ENCODE data around the gene NFATC1.

Gene NFATC1

DNA sequence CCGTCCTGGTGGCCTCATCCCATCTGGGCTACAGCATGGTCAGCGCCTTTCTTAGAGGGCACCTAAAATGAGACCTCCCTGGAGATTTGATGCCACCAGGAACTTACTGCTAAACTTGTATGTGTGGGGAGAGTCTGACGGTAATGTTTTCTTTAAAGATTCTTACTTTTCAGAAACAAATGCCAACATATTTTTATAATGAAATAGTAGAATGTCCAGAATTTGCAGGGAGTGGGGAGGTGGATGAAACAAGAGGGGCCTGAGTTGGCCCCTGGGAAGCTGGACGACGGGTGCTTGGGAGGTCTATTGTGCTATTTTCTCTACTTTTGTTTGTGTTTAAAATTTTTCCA lies 165.1 kb downstream of the NFATC1 start:
- DNase-seq = no peak

DNA sequence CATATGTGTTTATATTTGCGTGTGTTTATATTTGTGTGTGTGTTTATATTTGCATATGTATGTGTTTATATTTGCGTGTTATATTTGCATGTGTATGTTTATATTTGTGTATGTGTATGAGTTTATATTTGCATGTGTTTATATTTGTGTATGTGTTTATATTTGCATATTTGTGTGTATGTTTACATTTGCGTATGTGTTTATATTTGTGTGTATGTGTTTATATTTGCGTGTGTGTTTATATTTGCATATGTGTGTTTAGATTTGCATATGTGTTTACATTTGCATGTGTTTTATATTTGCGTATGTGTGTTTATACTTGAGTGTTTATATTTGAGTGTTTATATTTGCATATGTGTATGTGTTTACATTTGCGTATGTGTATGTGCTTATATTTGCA lies 168.2 kb downstream of the NFATC1 start:
- no peak for DNase-seq

DNA sequence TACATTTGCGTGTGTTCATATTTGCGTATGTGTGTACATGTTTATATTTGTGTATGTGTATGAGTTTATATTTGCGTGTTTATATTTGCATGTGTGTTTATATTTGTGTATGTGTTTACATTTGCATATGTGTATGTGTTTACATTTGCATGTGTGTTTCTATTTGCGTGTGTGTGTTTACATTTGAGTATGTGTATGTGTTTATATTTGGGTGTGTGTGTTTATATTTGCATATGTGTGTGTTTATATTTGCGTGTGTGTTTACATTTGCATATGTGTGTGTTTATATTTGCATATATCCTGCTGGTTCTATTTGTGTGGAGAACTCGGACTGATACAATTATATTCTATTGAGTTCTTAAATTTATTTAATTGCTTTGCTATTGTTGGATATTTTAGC lies 168.7 kb downstream of the NFATC1 start:
- DNase-seq = no peak

- no peak for DNase-seq
These were observed 171.2 kb downstream of the NFATC1 start for GRCh38 chr18:79566771-79567431.

- peak; percentile 11 for DNase-seq
These were observed 171.9 kb downstream of the NFATC1 start for GRCh38 chr18:79567481-79568147.

GRCh38 chr18:79568543-79569205 lies 172.9 kb downstream of the NFATC1 start:
- DNase-seq = no peak

DNA sequence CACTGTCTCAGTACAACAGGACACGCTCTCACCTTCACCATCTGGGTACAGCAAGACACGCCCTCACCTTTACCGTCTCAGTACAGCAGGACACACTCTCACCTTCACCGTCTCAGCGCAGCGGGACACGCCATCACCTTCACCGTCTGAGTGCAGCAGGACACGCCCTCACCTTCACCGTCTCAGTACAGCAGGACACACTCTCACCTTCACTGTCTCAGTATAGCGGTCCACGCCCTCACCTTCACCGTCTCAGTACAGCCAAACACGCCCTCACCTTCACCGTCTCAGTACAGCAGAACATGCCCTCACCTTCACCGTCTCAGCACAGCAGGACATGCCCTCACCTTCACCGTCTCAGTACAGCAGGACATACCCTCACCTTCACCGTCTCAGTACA lies 174.0 kb downstream of the NFATC1 start:
- DNase-seq = no peak

- DNase-seq = no peak
These were observed 174.8 kb downstream of the NFATC1 start for GRCh38 chr18:79570266-79571201.

DNA sequence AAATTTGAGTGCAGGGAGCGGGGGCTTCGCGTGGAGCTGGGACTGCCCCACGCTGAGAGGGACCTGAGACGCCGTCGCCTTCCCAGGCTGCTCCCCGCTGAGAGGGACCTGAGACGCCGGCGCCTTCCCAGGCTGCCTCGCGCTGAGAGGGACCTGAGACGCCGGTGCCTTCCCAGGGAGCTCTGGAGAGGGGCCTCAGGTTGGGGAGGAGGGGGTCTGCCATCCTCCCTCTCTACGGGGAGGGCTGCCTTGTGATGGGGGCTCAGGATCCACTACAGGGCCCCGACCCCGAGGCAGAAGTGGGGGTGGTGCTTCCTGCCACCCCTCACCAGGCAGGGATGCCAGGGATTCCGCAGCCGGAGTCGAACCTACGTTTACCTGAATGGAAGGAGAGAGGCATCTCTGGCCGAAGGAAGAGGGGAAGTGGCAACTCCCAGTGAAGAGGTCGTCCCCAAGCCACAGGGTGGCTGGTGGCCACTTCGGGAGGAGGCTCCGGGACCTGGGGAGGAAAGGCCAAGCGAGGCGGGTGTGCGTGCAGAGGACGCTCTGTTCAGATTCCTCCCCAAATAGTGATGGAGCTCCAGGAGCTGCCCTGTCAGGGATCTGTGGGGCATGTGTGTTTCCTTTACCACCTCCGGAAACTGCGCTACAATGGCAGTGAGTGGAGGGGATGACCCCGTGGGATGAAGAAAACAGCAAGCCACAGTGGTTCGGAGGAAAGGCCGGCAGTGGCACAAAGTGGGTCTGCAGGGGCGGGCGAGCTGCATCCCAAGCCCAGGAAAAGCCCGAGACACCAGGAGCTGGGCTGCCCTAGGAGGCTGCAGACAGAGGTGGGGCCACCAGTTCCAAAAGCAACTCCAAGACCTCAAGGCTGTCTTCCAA lies 175.7 kb downstream of the NFATC1 start:
- DNase-seq = no peak

GRCh38 chr18:79572093-79572780 lies 176.5 kb downstream of the NFATC1 start:
- DNase-seq = no peak

DNA sequence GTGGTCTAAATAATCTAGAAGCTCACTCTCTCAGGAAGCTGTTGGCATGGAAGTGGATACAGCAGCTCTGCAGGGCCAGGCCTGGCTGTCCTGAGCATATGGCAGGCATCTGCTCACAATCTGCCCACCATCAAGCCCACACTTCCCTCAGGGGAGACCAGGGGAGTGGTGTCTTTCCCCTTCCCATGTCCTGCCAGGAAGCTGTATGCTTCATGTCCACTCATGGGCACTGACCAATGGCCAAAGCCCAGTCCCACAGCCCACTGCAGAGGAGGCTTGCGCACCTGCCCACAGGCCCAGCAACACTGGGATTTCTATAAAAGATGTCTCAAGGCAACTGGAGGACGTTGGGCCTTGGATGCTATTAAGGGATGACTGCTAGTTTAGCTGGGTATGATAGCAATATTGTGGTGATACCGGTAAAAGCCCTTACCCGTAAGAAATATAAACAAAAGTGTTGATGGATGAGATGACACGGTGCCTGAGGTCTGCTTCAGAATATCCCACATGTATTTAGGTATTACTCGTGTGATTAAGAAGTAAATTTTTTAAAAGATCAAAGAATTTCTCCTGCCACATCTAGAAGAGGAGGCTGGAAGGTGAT lies 177.2 kb downstream of the NFATC1 start:
- no peak for DNase-seq

- DNase-seq = no peak
These were observed 178.3 kb downstream of the NFATC1 start for GRCh38 chr18:79573921-79574491.

- DNase-seq = no peak
These were observed 179.3 kb downstream of the NFATC1 start for GRCh38 chr18:79574938-79575525.

DNA sequence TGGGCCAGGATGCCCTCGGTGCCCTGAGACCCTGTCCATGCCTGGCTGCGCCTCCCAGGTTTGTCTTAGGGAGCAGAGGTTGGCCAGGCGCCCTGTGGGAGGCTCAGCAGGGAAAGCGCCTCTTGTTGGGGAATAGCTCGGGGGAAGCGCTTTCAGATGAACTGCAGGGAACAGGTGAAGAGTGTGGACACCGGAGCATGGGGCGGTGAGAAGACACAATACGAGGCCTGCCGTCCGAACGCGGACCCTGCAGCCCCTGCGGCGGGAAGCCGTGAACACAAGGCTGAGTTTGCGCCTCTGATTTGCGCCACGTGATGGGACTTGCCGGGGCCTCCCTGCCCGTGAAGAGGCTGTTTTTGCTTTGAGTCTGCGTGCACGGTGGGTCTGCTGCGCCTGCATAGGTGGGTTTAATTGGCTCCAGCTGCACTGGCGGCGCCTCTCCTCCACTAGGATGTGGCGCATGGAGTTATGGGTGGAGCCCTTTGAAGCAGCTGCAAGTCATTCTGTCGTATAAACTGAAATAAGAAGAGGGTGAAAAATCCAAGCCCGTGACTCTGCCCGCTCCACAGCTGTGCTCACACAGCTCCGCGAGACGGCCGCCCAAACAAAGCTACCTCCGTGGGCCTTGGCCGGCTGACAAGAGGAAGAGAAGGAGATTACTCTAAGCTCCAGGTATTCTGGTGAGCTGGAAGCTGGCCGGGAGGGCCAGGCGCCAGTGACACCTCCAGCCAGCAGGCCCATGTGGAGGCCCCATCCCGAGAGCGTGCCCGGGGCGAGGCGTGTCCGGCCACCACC lies 180.4 kb downstream of the NFATC1 start:
- DNase-seq = peak; percentile 28

DNA sequence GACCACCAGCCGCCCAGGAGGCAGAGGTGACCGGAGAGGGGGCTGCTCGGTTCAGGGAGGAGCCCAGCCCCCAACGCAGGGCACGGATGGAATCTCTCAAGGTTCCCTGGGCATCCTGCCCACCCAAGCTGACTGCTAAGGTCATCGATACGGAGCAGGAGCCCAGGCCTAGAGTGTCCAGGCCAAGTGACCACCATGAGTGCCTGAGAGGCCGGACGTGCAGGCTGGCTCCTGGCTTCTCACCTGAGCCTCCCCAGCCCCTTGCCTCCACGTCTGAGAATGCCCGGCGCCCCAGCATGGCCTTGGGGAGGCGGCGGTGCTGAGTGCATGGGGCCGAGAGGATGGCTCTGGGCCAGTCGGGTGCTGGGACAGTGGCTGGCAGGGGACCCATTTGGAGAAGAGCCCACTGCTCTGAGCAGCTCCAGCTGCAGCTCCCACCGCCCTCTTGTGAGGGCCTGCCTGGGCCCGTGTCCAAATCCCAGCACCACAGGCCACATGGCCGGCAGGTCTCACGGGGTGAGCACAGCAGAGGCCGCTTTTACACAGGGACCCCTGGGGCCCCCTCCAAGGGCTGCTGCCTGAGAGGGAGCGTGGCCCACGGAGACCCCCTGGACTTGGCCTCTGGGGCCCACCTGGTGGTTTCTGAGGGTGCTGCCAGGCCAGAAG lies 181.1 kb downstream of the NFATC1 start:
- no peak for DNase-seq

GRCh38 chr18:79577451-79578395 lies 182.0 kb downstream of the NFATC1 start:
- DNase-seq = no peak

GRCh38 chr18:79578396-79579260 lies 182.9 kb downstream of the NFATC1 start:
- no peak for DNase-seq
